Spleen (tissue), 11 donors: ENCODE measurements around the gene NGF. TPM values are rescaled to one million over a fixed set of nuclear protein-coding genes. Genes with fewer than 3 reads are reported as not detected.

Experiments used
- DNase-seq: peaks from one replicate; pipeline ENCODE4 v3.0.0-alpha.2; 2020
- H3K27ac ChIP-seq, 8 donors: fragments of 200-600 bp; sonication (generic) in 7 of 8; 1 replicate in 4 of 8; 2 replicates in 4 of 8; pipeline versions ENCODE4 v1.5.0 to v1.8.0; 2016 to 2021; ENCODE audit warnings: inconsistent platforms in 4 of 8, mild to moderate bottlenecking in 4 of 8, moderate library complexity in 1 of 8
- H3K27me3 ChIP-seq, 7 donors: fragments of 200-600 bp; sonication (generic) in 6 of 7; replicated peaks in 1 of 7; 1 replicate in 4 of 7; 2 replicates in 3 of 7; pipeline versions ENCODE4 v1.5.0 to v1.8.0; 2016 to 2021; ENCODE audit warnings: inconsistent platforms in 3 of 7, mild to moderate bottlenecking in 1 of 7
- H3K36me3 ChIP-seq, 6 donors: fragments of 200-600 bp; sonication (generic) in 5 of 6; 1 replicate in 4 of 6; 2 replicates in 2 of 6; pipeline versions ENCODE4 v1.5.0 to v1.8.0; 2016 to 2021; ENCODE audit warnings: inconsistent platforms in 2 of 6
- H3K4me1 ChIP-seq, 6 donors: fragments of 200-600 bp; sonication (generic) in 5 of 6; 1 replicate in 3 of 6; 2 replicates in 3 of 6; pipeline versions ENCODE4 v1.5.0 to v1.8.0; 2016 to 2021; ENCODE audit warnings: inconsistent platforms in 3 of 6
- H3K4me3 ChIP-seq, 8 donors: fragments of 200-600 bp; sonication (generic) in 7 of 8; 1 replicate in 4 of 8; 2 replicates in 4 of 8; pipeline versions ENCODE4 v1.5.0 to v1.8.0; 2016 to 2021; ENCODE audit warnings: inconsistent platforms in 4 of 8, mild to moderate bottlenecking in 4 of 8, moderate library complexity in 2 of 8
- H3K9me3 ChIP-seq, 8 donors: fragments of 200-600 bp; sonication (generic) in 7 of 8; 1 replicate in 4 of 8; 2 replicates in 4 of 8; pipeline versions ENCODE4 v1.5.0 to v1.8.0; 2016 to 2021; ENCODE audit warnings: inconsistent platforms in 4 of 8
- POLR2A ChIP-seq, 3 donors: fragments of 450-650 bp; IDR thresholded peaks; one replicate each; pipeline ENCODE4 v1.5.1; 2017; ENCODE audit warnings: antibody characterized with exemption in 3 of 3, mild to moderate bottlenecking in 1 of 3
- POLR2AphosphoS5 ChIP-seq, 3 donors: sonication (generic); formaldehyde crosslinking; IDR thresholded peaks; one replicate each; pipeline ENCODE4 v1.5.1; 2017; ENCODE audit warnings: antibody characterized with exemption in 3 of 3
- WGBS, 5 donors: extraction: QIAGEN DNeasy Blood & Tissue Kit in 3 of 5; methylation state at CpG; one replicate each; pipeline versions ENCODE4 v1.1.5 to v1.1.7; 2013 to 2018; 5-methylcytosine and 5-hydroxymethylcytosine counted together
- intact Hi-C: fragments of 100-400 bp; cut with DNase I; formaldehyde crosslinking; loops from one replicate; pipeline ENCODE4 v1.15.0; 2023; ENCODE audit warnings: low total_unique reads
- polyA plus RNA-seq, 3 donors: library from polyadenylated mRNA; stranded (reverse); fragments of 200-250 nt; gene quantifications; one replicate each; pipeline ENCODE4 v1.2.1, GENCODE V29; 2013
- total RNA-seq, 7 donors: library from RNA; depleted of rRNA in 3 of 7; stranded (reverse); fragments of >200 nt in 3 of 7; fragmentation: NEBNext Ultra II Directional in 4 of 7; extraction: Animal tissue kit (Norgen Biotek cat#: 25700) in 4 of 7; gene quantifications; one replicate each; pipeline versions ENCODE4 v1.1.0 to v1.2.1, GENCODE V29; 2016 to 2021
- TF ChIP-seq, protein P1 (sequence below), 11 experiments: fragments of 200-600 bp in 7 of 11; fragments of 450-650 bp in 4 of 11; sonication (generic) in 4 of 11; IDR thresholded peaks in 8 of 11; conservative IDR thresholded peaks in 3 of 11; 1 replicate in 7 of 11; 2 replicates in 4 of 11; pipeline versions ENCODE4 v1.4.0 to v1.8.0; 2016 to 2021; ENCODE audit warnings: antibody characterized with exemption in 11 of 11, inconsistent platforms in 4 of 11, mild to moderate bottlenecking in 1 of 11
- donor health status: healthy with polysubstance abuse.
- donor health status: DM: no; HTN: no; CAD: no; lungs with moderate emphysema.
- donor health status: DM: no; HTN: no; CAD: no.
- donor health status: Bipolar disorder and iron deficiency.
- donor health status: healthy.
- donor health status: DM: no; HTN: no; CAD: no.
- donor health status: DM: yes; HTN: yes; CAD: no.

The NGF gene
- total and polyA plus RNA-seq, 10 donors = 0.34 to 4.6 (median 2.0) TPM

DNA sequence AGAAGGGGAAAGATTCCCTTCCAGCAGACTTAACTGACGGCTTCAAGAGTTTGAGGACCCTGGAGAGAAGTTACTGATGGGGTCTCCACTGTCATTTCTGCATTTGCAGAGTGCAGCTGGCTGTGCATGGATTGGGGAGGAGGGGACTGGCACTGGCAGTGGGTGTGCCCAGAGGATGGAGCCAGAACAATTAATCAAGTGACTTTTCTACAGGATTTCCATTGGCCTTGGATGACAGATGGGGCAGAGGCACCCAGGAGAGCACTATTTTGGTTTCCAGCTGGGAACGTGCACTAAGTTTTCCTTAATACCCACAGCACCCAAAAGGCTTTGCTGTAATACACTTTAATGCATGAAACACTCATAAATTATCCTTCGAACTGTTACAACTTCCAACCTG, 1.3 kb downstream of the NGF start:
- H3K9me3 ChIP-seq = no peaks in the 10 kb centered on the region
- no peaks in the 10 kb centered on the region for H3K36me3 ChIP-seq
- intact Hi-C loops = no loop called here
- peak overlapping the region in 4 of 8 donors; percentile 1 to 43 (median 18) for H3K4me3 ChIP-seq
- 60 to 69% (median 64%) methylated on average over 3 of the region's 3 CpGs for WGBS, 5 donors
- peak overlapping the region in 1 of 8 donors; percentile 74 for H3K27ac ChIP-seq
- no peak for DNase-seq
- peaks cover 0 to 60% (median 21%) of the 10 kb centered on the region in 7 donors for H3K27me3 ChIP-seq
- H3K4me1 ChIP-seq = peaks cover 0 to 48% (median 19%) of the 10 kb centered on the region in 6 donors
- TF ChIP-seq, protein P1, sequence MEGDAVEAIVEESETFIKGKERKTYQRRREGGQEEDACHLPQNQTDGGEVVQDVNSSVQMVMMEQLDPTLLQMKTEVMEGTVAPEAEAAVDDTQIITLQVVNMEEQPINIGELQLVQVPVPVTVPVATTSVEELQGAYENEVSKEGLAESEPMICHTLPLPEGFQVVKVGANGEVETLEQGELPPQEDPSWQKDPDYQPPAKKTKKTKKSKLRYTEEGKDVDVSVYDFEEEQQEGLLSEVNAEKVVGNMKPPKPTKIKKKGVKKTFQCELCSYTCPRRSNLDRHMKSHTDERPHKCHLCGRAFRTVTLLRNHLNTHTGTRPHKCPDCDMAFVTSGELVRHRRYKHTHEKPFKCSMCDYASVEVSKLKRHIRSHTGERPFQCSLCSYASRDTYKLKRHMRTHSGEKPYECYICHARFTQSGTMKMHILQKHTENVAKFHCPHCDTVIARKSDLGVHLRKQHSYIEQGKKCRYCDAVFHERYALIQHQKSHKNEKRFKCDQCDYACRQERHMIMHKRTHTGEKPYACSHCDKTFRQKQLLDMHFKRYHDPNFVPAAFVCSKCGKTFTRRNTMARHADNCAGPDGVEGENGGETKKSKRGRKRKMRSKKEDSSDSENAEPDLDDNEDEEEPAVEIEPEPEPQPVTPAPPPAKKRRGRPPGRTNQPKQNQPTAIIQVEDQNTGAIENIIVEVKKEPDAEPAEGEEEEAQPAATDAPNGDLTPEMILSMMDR (IDR thresholded peaks at IDR 0.05 in 8 of 11, conservative IDR thresholded peaks at IDR 0.05 in 3 of 11) = no peak
- no peak for TF ChIP-seq POLR2AphosphoS5 (IDR thresholded peaks at IDR 0.05)
- TF ChIP-seq POLR2A (IDR thresholded peaks at IDR 0.05) = no peak

DNA sequence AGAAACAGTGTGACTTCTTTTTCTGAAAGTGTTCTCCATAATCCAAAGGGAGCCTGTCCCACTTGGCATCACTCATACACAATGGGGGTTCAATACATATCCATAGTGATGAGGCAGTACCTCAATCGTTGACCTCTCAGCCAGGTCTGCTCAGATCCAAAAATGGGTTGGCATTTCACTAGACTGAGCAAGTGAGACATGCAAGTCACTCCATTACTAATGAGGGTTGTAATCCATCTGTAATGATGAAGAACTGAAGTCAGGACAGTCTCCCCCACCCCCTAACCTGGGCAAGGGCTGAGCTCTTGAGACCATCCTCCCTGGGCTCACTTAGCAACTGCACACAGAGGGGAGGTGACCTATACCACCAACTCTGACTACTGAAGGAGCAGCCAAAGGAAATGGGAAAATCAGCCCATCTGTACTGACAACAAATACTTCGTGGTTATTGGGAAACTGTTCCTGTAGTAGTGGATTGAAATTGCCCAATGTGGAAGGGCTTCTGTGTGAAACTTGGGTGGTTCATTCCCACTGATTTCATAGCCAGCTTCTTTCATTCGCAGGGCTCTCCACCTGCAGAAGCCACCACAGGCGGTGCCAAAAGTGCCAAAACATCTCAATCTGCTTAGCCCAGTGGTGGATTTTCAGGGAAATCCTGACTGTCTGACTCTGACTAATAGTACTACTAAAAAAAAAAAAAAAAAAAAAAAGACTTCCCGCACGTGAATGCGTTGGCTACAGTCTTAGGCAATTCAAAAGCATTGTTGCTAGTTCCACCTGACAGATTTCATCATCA, 5.0 kb downstream of the NGF start:
- WGBS, 5 donors = 40 to 74% (median 46%) methylated on average over 7 of the region's 7 CpGs
- peaks cover 0 to 32% (median 8%) of the 10 kb centered on the region in 7 donors for H3K27me3 ChIP-seq
- intact Hi-C loops = no loop called here
- no peak overlapping the region for H3K4me3 ChIP-seq
- H3K36me3 ChIP-seq = no peaks in the 10 kb centered on the region
- no peak for TF ChIP-seq POLR2A (IDR thresholded peaks at IDR 0.05)
- TF ChIP-seq, protein P1 (IDR thresholded peaks at IDR 0.05 in 8 of 11, conservative IDR thresholded peaks at IDR 0.05 in 3 of 11) = no peak
- no peak for TF ChIP-seq POLR2AphosphoS5 (IDR thresholded peaks at IDR 0.05)
- H3K27ac ChIP-seq = peak overlapping the region in 7 of 8 donors; percentile 0 to 70 (median 60)
- peaks cover 0 to 37% (median 12%) of the 10 kb centered on the region in 6 donors for H3K4me1 ChIP-seq
- H3K9me3 ChIP-seq = no peaks in the 10 kb centered on the region
- DNase-seq = no peak

DNA sequence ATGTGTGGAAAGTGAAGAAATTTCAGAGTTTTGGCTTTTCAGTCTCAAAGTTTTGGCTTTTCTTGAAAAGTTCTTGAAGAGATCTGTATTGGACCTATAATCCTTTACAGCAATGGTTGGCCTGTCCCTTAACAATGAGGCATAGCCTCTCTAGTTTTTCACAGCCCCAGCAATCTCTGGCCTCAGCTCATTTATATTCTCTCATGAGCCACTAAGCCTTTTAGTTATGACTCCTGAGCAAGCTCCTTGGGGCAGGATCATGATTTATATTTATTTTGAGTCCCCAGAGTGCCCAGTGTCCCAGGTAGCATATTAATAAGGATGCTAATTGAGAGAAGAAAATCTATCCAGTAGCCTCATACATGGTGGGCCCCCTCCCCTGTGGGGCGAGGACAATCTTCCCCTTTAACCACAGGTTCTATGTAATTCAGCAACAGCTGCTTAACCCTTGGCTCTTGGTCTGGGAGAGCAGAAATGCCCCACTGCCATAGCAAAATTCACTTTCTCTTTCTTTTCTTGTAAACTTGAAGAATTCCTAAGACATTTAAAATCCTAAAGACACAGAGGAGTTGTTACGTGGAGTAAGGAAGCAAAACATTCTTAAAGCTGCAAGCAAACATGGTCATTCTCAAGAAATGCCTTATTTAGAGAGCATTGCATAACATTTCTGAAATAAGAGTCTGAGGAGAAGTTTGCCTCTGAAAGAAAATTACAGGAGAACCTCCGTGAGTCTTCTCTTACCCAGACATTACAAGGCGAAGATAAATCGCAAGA, 6.3 kb downstream of the NGF start:
- H3K9me3 ChIP-seq = no peaks in the 10 kb centered on the region
- H3K27ac ChIP-seq = peak overlapping the region in 7 of 8 donors; percentile 22 to 70 (median 60)
- peaks cover 0 to 20% (median 0%) of the 10 kb centered on the region in 7 donors for H3K27me3 ChIP-seq
- no peaks in the 10 kb centered on the region for H3K36me3 ChIP-seq
- intact Hi-C loops = no loop called here
- no peak overlapping the region for H3K4me3 ChIP-seq
- TF ChIP-seq POLR2AphosphoS5 (IDR thresholded peaks at IDR 0.05) (no peak), POLR2A (IDR thresholded peaks at IDR 0.05) (no peak)
- TF ChIP-seq, protein P1 (IDR thresholded peaks at IDR 0.05 in 8 of 11, conservative IDR thresholded peaks at IDR 0.05 in 3 of 11) = no peak
- no peak for DNase-seq
- 58 to 77% (median 63%) methylated on average over 5 of the region's 5 CpGs for WGBS, 5 donors
- peaks cover 0 to 28% (median 5%) of the 10 kb centered on the region in 6 donors for H3K4me1 ChIP-seq
